Tibial nerve (tissue), 4 donors: ENCODE results near the gene DNAH3. TPM values are rescaled to one million over a fixed set of nuclear protein-coding genes. Genes with fewer than 3 reads are reported as not detected.
"Not testable (repeated sequence)": the region's sequence is repeated elsewhere in the genome, so short reads cannot be mapped to it uniquely, and the experiment has no call there.

ENCODE experiments used
- DNase-seq, 2 donors: peaks; one replicate each; pipeline ENCODE4 v3.0.0-alpha.2; 2019; ENCODE audit warnings: low spot score in 2 of 2
- H3K27ac ChIP-seq, 4 donors: fragments of 200-600 bp; sonication (generic) in 3 of 4; one replicate each; pipeline ENCODE4 v1.5.1; 2017 to 2019; ENCODE audit warnings: mild to moderate bottlenecking in 1 of 4
- H3K27me3 ChIP-seq, 2 donors: fragments of 200-600 bp; sonication (generic) in 1 of 2; one replicate each; pipeline versions ENCODE4 v1.5.1 to v1.6.0; 2017 to 2019
- H3K36me3 ChIP-seq, 3 donors: fragments of 200-600 bp; sonication (generic); one replicate each; pipeline ENCODE4 v1.5.1; 2018 to 2019
- H3K4me1 ChIP-seq, 4 donors: fragments of 200-600 bp; sonication (generic) in 3 of 4; one replicate each; pipeline ENCODE4 v1.5.1; 2017 to 2019
- H3K4me3 ChIP-seq, 4 donors: fragments of 200-600 bp; sonication (generic) in 3 of 4; one replicate each; pipeline ENCODE4 v1.5.1; 2017 to 2019; ENCODE audit warnings: mild to moderate bottlenecking in 1 of 4, moderate library complexity in 1 of 4
- H3K9me3 ChIP-seq, 4 donors: fragments of 200-600 bp; sonication (generic) in 3 of 4; one replicate each; pipeline ENCODE4 v1.5.1; 2017 to 2019
- EP300 ChIP-seq, 2 donors: sonication (generic); formaldehyde crosslinking; IDR thresholded peaks; one replicate each; pipeline ENCODE4 v1.6.1; 2017; ENCODE audit warnings: antibody characterized with exemption in 2 of 2, mild to moderate bottlenecking in 1 of 2
- POLR2A ChIP-seq, 2 donors: fragments of 450-650 bp; IDR thresholded peaks; one replicate each; pipeline ENCODE4 v1.6.1; 2017; ENCODE audit warnings: antibody characterized with exemption in 2 of 2, mild to moderate bottlenecking in 2 of 2, moderate library complexity in 2 of 2
- WGBS, 2 donors: methylation state at CpG; one replicate each; pipeline ENCODE4 v1.1.5; 2018; 5-methylcytosine and 5-hydroxymethylcytosine counted together
- total RNA-seq, 4 donors: library from RNA; depleted of rRNA; stranded (reverse); fragments of >200 nt; gene quantifications; one replicate each; pipeline ENCODE4 v1.1.0, GENCODE V29; 2016
- TF ChIP-seq, protein P1 (sequence below), 5 experiments: fragments of 200-600 bp in 3 of 5; fragments of 450-650 bp in 2 of 5; sonication (generic) in 3 of 5; IDR thresholded peaks; one replicate each; pipeline ENCODE4 v1.5.1; 2016 to 2019; ENCODE audit warnings: antibody characterized with exemption in 5 of 5, mild to moderate bottlenecking in 3 of 5, moderate library complexity in 2 of 5

Gene DNAH3
- total RNA-seq, 4 donors from 2014 or later, result not detected

DNA sequence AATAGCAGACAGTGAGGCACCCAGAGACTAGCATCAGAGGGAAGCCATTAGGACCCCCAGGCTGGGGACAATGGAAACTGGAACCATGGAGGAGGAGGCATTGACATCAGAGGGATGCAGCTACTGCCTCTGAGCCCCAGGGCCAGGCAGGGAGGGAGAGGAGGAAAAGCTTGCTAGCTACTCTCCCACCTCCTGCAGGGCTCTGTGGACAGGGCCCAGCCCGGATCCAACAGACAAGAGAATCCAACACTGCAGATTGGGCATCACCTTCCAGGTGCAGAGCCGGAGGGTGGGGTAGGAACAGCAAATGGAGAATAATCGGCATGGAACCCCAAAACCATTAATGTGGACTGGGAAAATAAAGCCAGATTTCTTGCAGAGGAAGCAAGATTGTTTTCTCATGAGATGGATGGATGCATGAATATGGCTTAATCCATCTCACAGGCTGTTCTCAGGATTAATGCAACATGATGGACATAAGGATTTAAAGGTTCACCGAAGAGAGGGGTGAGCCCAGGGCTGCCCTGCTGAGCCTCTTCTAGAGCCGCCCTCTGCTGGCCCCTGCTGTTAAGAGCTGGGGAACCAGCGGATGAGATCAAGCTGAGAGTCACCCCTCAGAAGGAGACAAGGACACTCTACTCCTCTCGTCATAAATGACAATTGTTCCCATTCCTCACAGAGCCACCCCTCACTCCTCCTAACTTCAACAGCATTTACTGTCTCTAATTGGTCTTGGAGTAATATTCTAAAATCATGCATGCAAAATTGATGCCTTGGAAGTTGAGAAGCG, 48.8 kb downstream of the DNAH3 start:
- Histone ChIP-seq H3K27ac (no peak overlapping the region), H3K36me3 (no peaks in the 10 kb centered on the region), H3K9me3 (no peaks in the 10 kb centered on the region), H3K4me3 (no peak overlapping the region), H3K27me3 (no peaks in the 10 kb centered on the region), H3K4me1 (peaks cover 0 to 6% (median 0%) of the 10 kb centered on the region in 4 donors)
- DNase-seq, result no peak
- TF ChIP-seq POLR2A (IDR thresholded peaks at IDR 0.05), result no peak
- TF ChIP-seq, protein P1, sequence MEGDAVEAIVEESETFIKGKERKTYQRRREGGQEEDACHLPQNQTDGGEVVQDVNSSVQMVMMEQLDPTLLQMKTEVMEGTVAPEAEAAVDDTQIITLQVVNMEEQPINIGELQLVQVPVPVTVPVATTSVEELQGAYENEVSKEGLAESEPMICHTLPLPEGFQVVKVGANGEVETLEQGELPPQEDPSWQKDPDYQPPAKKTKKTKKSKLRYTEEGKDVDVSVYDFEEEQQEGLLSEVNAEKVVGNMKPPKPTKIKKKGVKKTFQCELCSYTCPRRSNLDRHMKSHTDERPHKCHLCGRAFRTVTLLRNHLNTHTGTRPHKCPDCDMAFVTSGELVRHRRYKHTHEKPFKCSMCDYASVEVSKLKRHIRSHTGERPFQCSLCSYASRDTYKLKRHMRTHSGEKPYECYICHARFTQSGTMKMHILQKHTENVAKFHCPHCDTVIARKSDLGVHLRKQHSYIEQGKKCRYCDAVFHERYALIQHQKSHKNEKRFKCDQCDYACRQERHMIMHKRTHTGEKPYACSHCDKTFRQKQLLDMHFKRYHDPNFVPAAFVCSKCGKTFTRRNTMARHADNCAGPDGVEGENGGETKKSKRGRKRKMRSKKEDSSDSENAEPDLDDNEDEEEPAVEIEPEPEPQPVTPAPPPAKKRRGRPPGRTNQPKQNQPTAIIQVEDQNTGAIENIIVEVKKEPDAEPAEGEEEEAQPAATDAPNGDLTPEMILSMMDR (IDR thresholded peaks at IDR 0.05), result peak in 3 of 5 experiments; percentile 11 to 16 (median 16)
- WGBS, 2 donors, result 59 to 60% methylated on average over 8 of the region's 8 CpGs

DNA sequence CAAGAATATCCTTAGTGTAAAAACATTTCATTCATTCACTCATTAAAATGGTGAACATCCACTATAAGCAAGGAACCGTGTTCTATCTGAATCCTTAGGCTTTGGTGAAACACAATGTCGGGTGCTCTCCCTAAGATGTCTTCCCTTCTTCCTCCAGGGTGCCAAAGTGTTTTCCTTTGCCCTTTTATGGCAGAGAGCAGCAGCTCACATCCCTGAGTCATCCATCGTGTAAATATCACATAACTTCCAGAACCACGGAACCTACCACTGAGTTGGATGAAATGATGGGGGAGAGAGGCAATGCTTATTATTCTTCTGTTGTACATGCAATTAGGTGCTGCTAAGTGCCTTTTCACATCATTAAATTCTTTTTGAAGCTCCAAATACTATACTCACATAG, 50.2 kb downstream of the DNAH3 start:
- H3K4me3 ChIP-seq, result no peak overlapping the region
- WGBS, 2 donors, result 69 to 72% methylated on average over 4 of the region's 4 CpGs
- H3K9me3 ChIP-seq, result no peaks in the 10 kb centered on the region
- no peaks in the 10 kb centered on the region for H3K36me3 ChIP-seq
- H3K4me1 ChIP-seq, result peaks cover 0 to 6% (median 0%) of the 10 kb centered on the region in 4 donors
- no peaks in the 10 kb centered on the region for H3K27me3 ChIP-seq
- H3K27ac ChIP-seq, result no peak overlapping the region
- DNase-seq, result no peak
- no peak for TF ChIP-seq EP300 (IDR thresholded peaks at IDR 0.05)
- TF ChIP-seq, protein P1 (IDR thresholded peaks at IDR 0.05), result no peak
- TF ChIP-seq POLR2A (IDR thresholded peaks at IDR 0.05), result no peak

DNA sequence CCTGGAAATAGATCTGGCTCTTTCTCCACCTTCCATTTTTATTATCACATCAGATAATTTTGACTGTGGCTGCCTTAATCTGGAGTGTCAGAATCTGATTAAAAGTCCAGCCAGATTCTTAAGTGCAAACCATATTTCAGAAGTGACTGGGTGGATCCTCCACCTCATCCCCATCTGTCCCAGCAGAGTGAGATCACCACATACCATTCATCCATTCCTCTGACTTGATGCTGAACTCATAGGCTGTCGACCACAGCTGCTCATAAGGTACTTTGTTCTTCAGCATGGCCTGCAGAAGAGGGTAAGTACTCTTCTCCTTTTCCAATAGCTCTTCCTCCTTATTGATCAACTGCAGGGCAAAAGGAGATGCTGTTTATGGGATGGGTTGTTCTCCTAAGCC, 53.5 kb downstream of the DNAH3 start:
- DNase-seq, result no peak
- no peaks in the 10 kb centered on the region for H3K27me3 ChIP-seq
- H3K27ac ChIP-seq, result no peak overlapping the region
- 33 to 45% methylated on average over 1 of the region's 1 CpG for WGBS, 2 donors
- H3K9me3 ChIP-seq, result no peaks in the 10 kb centered on the region
- no peak overlapping the region for H3K4me3 ChIP-seq
- TF ChIP-seq, protein P1 (IDR thresholded peaks at IDR 0.05), result no peak
- TF ChIP-seq EP300 (IDR thresholded peaks at IDR 0.05) (no peak), POLR2A (IDR thresholded peaks at IDR 0.05) (no peak)
- H3K36me3 ChIP-seq, result no peaks in the 10 kb centered on the region
- no peaks in the 10 kb centered on the region for H3K4me1 ChIP-seq

DNA sequence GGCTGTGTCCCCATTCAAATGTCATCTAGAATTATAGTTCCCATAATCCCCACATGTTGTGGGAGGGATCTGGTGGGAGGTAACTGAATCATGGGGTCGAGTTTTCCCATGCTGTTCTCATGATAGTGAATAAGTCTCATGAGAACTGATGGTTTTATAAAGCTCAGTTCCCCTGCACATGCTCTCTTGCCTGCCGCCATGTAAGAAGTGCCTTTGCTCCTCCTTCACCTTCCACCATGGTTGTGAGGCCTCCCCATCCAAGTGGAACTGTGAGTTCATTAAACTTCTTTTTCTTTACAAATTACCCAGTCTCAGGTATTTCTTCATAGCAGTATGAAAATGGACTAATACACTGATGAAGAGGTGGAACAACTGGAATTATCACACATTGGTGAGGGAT, 55.9 kb downstream of the DNAH3 start:
- DNase-seq, result not testable (repeated sequence)

DNA sequence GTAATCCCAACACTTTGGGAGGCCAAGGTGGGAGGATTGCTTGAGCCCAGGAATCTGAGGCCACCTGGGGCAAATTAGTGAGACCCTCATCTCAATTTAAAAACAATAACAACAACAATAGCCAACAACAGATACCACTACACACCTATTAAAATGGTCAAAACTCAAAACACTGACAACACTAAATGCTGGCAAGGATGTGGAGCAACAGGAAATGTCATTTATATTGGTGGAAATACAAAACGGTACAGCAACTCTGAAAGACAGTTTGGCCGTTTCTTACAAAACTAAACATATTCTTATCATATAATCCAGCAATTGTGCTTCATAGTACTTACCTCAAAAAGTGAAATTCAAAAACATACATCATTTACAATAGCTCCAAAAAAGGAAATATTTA, 57.7 kb downstream of the DNAH3 start:
- H3K36me3 ChIP-seq, result no peaks in the 10 kb centered on the region
- no peaks in the 10 kb centered on the region for H3K4me1 ChIP-seq
- 74 to 75% methylated on average over 2 of the region's 2 CpGs for WGBS, 2 donors
- no peak overlapping the region for H3K4me3 ChIP-seq
- TF ChIP-seq, protein P1 (IDR thresholded peaks at IDR 0.05), result no peak
- TF ChIP-seq EP300 (IDR thresholded peaks at IDR 0.05) (no peak), POLR2A (IDR thresholded peaks at IDR 0.05) (no peak)
- H3K27me3 ChIP-seq, result no peaks in the 10 kb centered on the region
- H3K9me3 ChIP-seq, result no peaks in the 10 kb centered on the region
- no peak overlapping the region for H3K27ac ChIP-seq
- DNase-seq, result no peak

More for the DNA sequence above, 55.9 kb downstream of the DNAH3 start:
- H3K9me3 ChIP-seq, H3K4me1 ChIP-seq, H3K4me3 ChIP-seq, H3K36me3 ChIP-seq, H3K27ac ChIP-seq, H3K27me3 ChIP-seq: not testable (repeated sequence)
- 87 to 88% methylated on average over 2 of the region's 2 CpGs for WGBS, 2 donors
